D721Med (cell line): ENCODE measurements around the gene NABP2.
"Not testable (repeated sequence)": the region's sequence is repeated elsewhere in the genome, so short reads cannot be mapped to it uniquely, and the experiment has no call there.

Experiments
- DNase-seq: peaks from one replicate; pipeline ENCODE4 v3.0.0; 2011; ENCODE audit warnings: low spot score; ENCODE audit not compliant: insufficient read length
- FAIRE-seq: peaks from 2 replicates; lab custom pipeline; 2011; peaks lifted over from hg19 to GRCh38; lab: Jason Lieb, UNC
- TF ChIP-seq, protein P1 (sequence below): IDR thresholded peaks from 2 replicates; pipeline ENCODE4 v1.5.1; 2012; ENCODE audit warnings: mild to moderate bottlenecking, control low read depth; ENCODE audit not compliant: insufficient read depth; ENCODE audit errors: missing control alignments

The NABP2 gene

DNA sequence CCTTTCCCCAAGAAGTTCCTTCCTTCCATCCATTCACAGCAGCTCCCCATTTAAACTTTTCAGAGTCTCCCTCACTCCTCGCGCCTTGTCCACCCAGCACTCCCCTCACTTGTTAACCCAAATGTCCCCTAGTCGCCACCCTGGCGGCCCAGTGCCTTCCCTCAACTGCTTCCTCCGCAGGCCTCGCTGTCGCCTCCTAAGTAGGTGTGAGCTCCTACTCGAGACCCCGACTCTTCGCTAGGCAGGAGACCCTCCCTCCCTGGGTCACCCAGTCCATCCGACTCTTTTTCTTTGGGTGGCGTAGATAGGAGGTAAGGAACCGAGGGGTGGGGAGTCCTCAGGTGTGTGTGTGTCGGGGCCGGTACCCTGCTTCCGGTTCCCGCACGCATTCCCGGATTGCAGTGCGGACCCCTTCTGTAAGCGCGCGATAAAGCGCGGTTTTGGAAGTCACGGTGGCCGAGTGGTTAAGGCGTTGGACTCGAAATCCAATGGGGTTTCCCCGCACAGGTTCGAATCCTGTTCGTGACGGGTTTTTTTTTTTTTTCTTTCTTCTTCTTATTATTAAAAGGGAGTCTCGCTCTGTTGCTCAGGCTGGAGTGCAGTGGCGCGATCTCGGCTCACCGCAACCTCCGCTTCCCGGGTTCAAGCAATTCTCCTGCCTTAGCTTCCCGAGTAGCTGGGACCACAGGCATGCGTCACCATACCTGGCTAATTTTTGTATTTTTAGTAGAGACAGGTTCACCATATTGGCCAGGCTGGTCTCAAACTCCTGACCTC lies 34.0 kb upstream of the NABP2 start:
- TF ChIP-seq, protein P1, sequence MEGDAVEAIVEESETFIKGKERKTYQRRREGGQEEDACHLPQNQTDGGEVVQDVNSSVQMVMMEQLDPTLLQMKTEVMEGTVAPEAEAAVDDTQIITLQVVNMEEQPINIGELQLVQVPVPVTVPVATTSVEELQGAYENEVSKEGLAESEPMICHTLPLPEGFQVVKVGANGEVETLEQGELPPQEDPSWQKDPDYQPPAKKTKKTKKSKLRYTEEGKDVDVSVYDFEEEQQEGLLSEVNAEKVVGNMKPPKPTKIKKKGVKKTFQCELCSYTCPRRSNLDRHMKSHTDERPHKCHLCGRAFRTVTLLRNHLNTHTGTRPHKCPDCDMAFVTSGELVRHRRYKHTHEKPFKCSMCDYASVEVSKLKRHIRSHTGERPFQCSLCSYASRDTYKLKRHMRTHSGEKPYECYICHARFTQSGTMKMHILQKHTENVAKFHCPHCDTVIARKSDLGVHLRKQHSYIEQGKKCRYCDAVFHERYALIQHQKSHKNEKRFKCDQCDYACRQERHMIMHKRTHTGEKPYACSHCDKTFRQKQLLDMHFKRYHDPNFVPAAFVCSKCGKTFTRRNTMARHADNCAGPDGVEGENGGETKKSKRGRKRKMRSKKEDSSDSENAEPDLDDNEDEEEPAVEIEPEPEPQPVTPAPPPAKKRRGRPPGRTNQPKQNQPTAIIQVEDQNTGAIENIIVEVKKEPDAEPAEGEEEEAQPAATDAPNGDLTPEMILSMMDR = no peak
- FAIRE-seq = no peak
- no peak for DNase-seq

DNA sequence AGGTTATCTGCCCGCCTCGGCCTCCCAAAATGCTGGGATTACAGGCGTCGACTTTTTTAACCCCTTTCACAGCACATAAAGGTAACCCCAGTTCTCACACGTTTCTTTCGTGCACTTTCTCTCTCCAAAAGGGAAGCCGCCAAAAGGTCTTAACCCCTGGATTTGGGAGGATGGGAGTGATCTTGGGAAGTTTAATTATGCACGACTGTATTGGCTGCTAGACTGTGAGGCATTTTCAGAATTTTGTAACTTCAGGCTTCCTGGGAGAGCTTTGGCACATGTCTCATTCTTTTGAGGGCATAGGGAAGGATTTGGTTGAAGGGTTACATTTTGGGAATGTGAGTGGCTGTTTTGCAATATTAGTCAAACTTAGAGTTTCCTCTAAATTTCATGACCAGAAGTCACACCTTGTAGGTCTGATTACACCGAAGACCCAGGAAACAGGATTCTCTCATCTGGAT lies 33.4 kb upstream of the NABP2 start:
- DNase-seq = no peak

GRCh38 chr12:56192582-56192981 lies 31.6 kb upstream of the NABP2 start:
- TF ChIP-seq, protein P1 = no peak
- DNase-seq = no peak
- FAIRE-seq = no peak

More for the DNA sequence above, 33.4 kb upstream of the NABP2 start:
- TF ChIP-seq, protein P1 = no peak
- no peak for FAIRE-seq

DNA sequence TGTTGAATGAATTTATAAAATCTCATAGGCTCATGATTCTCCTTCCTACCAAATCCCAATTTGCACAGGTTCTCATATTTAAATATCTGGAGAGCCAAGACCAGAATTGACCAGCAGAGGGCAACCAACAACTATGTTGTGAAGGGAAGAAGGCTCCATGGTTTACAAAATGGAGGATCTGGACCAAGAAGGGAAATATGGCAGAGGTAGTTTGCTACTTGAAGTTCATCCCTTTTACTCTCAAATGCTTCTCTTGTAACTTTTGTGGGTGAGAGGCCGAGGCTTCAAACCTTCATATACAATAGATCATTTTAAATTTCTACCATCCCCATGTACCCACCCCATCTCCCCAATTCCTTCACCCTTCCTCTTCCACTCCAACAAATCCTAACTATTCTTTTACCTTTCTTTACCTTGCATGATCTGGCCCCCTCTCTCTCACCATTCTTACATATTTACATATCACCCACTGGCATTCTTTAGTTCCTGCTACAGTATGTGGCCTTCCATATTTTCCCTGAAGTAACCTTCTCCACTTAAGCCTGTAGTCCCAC lies 31.0 kb upstream of the NABP2 start:
- TF ChIP-seq, protein P1 = peak; percentile 91
- peak; percentile 53 for DNase-seq
- peak; percentile 38 for FAIRE-seq

DNA sequence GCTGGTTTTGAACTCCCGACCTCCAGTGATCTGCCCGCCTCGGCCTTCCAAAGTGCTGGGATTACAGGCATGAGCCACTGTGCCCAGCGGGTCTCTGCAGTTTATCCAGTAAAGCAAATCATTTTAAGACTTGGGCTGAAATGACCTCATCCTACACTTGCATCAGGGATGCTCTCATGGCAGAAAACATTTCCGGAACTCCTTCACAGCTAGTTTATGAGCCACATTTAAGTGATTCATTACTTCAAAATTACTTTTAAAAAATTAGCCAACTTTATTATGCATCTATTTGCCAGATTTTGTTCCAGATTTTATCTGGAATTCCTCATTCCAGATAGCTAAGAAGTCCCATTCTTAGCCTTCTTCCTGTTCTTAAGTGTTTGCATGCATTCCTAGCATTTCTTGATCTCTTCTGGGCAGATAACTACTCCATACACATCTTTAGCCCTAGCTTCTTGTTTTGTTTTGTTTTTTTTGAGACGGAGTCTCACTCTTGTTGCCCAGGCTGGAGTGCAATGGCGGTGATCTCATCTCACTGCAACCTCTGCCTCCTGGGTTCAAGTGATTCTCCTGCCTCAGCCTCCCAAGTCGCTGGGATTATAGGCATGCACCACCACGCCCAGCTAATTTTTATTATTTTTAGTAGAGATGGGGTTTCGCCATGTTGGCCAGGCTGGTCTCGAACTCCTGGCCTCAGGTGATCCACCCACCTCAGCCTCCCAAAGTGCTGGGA lies 27.2 kb upstream of the NABP2 start:
- DNase-seq, FAIRE-seq: not testable (repeated sequence)

DNA sequence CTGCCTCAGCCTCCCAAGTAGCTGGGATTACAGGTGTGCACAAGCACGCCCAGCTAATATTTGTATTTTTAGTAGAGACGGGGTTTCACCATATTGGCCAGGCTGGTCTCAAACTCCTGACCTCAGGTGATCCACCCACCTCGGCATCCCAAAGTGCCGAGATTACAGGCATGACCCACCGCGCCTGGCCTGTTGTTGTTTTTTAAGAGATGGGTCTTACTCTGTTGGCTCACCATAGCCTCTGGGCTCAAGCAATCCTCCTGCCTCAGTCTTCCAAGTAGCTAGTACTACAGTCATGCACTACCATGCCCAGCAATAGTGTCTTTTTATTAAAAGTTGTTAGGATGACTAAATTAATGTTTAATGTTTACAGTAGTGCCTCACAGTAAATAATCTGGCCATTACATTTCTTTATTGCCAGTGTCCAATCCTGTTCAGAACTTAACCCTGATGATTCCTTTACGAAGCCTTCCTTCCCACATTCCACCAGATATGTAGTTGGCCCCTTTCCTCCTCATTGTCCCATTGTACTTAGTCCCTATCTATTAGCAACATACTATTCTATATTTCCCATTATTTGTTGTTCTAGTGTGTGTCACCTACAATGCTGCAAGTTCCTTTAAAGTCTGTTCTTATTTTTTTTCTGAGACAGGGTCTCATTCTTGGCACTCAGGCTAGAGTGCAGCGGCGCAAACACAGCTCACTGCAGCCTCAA lies 26.1 kb upstream of the NABP2 start:
- TF ChIP-seq, protein P1 = no peak
- no peak for DNase-seq

DNA sequence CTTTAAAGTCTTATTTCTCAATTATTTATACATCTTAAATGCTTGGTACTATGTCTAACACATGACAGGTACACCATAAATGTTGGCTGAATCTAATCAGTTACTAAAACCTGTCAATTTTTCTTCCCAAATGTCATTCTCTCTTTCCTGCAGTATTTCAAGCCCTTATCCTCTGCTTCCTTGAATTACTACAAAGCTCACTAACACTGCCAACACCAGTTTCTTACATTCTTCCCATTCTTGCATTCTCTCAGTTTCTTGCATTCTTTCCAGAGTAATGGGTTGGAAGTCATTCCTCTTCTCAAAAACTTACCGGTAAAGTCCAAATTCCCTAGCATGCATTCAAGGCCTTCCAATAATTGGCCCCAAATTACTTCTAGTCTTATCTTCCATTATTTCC lies 25.3 kb upstream of the NABP2 start:
- TF ChIP-seq, protein P1 = no peak
- FAIRE-seq (no peak), DNase-seq (no peak)

More for the DNA sequence above, 26.1 kb upstream of the NABP2 start:
- FAIRE-seq = no peak
